ENCODE data around the gene GPS1. TPM values are rescaled to one million over a fixed set of nuclear protein-coding genes. Genes with fewer than 3 reads are reported as not detected.

Gene GPS1
- total RNA-seq, 1 donor from 2014 or later = 112 TPM

DNA sequence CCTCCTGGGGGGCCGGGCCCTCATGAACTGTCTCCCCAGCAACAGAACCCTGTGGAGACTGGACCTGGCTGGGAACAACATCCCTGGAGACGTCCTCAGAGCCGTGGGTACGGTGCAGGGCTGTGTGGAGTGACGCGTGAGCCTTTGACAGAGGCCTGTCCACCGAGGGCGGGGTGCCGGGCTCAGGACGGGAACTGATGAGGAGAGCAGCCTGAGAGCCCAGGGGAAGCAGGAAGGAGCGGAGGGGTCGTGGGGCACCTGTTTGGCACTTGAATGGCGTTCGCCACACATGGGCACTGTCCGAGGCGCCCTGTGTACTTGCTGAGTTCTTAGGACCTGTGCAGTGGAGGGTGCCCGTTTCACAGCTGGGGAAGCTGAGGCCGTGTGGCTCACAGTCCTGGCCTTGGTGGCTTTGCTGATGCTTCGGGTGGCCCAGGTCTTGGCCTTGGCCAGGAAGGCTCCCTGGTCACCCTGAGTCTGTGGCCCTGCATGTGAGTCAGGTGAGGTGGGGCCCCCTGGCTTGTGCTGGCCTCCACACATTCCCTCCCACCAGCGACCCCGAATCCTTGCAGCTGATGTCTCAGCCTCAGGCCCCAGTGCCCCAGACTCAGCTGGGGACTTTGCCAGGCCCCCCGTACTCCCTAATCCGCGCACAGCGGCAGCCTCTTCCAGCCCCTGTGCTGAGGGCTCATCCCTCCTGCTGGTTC is 26.1 kb upstream of the GPS1 start:
- no peak for DNase-seq (ENCODE audit: low spot score)
- peaks cover 15% of the 10 kb centered on the region for H3K4me1 Mint-ChIP-seq (ENCODE audit: low read depth)
- no peaks in the 10 kb centered on the region for H3K9me3 Mint-ChIP-seq
- peaks cover 5% of the 10 kb centered on the region for H3K36me3 Mint-ChIP-seq (ENCODE audit: low read depth)
- no peaks in the 10 kb centered on the region for H3K27me3 Mint-ChIP-seq (ENCODE audit: insufficient read depth)
- H3K27ac Mint-ChIP-seq = no peak overlapping the region
- peak overlapping the region; percentile 11 for H3K4me3 Mint-ChIP-seq
- intact Hi-C loops (cut with micrococcal nuclease) = loop anchor here (10.0 kb wide), 1 partner anchor 269 kb away; no protein-coding TSS in a partner anchor

DNA sequence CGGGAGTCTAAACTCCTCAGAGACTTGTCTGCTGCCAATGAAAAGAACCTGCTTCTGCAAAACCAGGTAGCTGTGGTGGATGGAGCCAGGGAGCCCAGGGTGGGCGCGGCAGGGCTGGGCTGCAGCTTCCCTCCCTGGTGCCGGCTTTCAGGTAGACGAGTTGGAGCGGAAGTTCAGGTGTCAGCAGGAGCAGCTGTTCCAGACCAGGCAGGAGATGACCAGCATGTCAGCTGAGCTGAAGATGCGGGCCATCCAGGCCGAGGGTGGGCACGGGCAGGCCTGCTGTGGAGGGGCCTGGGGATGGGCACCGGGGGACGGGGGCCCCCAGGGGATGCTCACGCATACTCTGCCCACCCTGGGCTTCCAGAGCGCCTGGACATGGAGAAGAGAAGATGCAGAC is 23.5 kb upstream of the GPS1 start:
- intact Hi-C loops (cut with micrococcal nuclease) = loop anchor here (10.0 kb wide), 1 partner anchor 267 kb away; no protein-coding TSS in a partner anchor
- no peak for DNase-seq (ENCODE audit: low spot score)
- Mint-ChIP-seq H3K27me3 (ENCODE audit: insufficient read depth) (no peaks in the 10 kb centered on the region), H3K9me3 (no peaks in the 10 kb centered on the region), H3K4me1 (ENCODE audit: low read depth) (peaks cover 7% of the 10 kb centered on the region), H3K27ac (no peak overlapping the region), H3K36me3 (ENCODE audit: low read depth) (peaks cover 5% of the 10 kb centered on the region), H3K4me3 (no peak overlapping the region)

DNA sequence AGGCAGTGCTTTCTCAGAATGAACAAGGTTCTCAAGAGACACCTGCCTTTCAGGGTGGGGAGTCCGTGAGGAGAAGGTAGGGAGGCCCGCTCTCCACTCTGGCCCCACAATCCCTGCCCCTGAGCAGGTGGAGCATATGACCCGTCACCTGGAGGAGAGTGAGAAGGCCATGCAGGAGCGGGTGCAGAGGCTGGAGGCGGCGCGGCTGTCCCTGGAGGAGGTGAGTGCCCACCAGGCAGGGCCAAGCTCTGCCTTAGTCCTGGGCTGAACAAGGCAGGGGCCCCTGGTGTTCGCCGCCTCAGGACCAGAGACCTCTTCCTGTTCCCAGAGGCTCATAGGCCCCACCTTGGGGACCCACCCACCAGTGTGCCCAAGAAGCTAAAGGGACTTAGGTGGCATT is 22.7 kb upstream of the GPS1 start:
- H3K27me3 Mint-ChIP-seq (ENCODE audit: insufficient read depth) = no peaks in the 10 kb centered on the region
- H3K36me3 Mint-ChIP-seq (ENCODE audit: low read depth) = peaks cover 5% of the 10 kb centered on the region
- H3K9me3 Mint-ChIP-seq = no peaks in the 10 kb centered on the region
- peak overlapping the region; percentile 30 for H3K4me3 Mint-ChIP-seq
- no peak for DNase-seq (ENCODE audit: low spot score)
- intact Hi-C loops (cut with micrococcal nuclease) = loop anchor here (10.0 kb wide), 1 partner anchor 266 kb away; no protein-coding TSS in a partner anchor
- no peak overlapping the region for H3K27ac Mint-ChIP-seq
- peaks cover 3% of the 10 kb centered on the region for H3K4me1 Mint-ChIP-seq (ENCODE audit: low read depth)

DNA sequence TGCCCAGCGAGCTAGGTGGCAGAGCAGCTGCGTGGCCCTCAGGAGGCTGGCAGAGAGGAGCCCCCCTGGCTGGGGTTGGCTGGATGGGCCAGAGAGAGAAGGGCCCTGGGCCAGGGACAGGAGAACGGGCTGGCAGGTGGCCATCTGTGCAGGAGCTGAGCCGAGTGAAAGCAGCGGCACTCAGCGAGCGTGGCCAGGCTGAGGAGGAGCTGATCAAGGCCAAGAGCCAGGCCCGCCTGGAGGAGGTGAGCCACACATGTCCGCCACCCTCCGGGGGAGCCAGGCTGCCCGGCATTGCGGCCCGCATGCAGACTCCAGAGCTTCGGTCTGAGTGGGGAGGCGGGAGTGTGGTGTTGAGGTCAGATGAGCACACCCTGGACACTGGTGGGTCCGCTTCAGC is 22.3 kb upstream of the GPS1 start:
- Mint-ChIP-seq H3K4me3 (peak overlapping the region; percentile 66), H3K27ac (peak overlapping the region; percentile 52)
- intact Hi-C loops (cut with micrococcal nuclease) = loop anchor here (10.0 kb wide), 1 partner anchor 265 kb away; no protein-coding TSS in a partner anchor

DNA sequence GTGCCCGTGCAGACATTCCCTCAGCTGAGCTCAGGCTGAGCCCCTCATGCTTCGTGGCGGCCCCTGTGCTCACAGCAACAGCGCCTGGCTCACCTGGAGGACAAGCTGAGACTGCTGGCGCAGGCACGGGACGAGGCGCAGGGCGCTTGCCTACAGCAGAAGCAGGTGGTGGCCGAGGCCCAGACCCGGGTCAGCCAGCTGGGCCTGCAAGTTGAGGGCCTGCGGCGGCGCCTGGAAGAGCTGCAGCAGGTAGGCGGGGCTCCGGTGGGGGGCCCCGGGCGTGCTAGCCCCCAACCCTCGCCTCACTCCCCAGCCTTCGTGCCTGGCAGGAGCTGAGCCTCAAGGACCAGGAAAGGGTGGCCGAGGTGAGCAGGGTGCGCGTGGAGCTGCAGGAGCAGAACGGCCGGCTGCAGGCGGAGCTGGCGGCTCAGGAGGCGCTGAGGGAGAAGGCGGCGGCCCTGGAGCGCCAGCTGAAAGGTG is 21.7 kb upstream of the GPS1 start:
- no peaks in the 10 kb centered on the region for H3K27me3 Mint-ChIP-seq (ENCODE audit: insufficient read depth)

More for the DNA sequence above, 22.3 kb upstream of the GPS1 start:
- Mint-ChIP-seq H3K27me3 (ENCODE audit: insufficient read depth) (no peaks in the 10 kb centered on the region), H3K9me3 (no peaks in the 10 kb centered on the region), H3K36me3 (ENCODE audit: low read depth) (peaks cover 3% of the 10 kb centered on the region), H3K4me1 (ENCODE audit: low read depth) (no peaks in the 10 kb centered on the region)
- no peak for DNase-seq (ENCODE audit: low spot score)

DNA sequence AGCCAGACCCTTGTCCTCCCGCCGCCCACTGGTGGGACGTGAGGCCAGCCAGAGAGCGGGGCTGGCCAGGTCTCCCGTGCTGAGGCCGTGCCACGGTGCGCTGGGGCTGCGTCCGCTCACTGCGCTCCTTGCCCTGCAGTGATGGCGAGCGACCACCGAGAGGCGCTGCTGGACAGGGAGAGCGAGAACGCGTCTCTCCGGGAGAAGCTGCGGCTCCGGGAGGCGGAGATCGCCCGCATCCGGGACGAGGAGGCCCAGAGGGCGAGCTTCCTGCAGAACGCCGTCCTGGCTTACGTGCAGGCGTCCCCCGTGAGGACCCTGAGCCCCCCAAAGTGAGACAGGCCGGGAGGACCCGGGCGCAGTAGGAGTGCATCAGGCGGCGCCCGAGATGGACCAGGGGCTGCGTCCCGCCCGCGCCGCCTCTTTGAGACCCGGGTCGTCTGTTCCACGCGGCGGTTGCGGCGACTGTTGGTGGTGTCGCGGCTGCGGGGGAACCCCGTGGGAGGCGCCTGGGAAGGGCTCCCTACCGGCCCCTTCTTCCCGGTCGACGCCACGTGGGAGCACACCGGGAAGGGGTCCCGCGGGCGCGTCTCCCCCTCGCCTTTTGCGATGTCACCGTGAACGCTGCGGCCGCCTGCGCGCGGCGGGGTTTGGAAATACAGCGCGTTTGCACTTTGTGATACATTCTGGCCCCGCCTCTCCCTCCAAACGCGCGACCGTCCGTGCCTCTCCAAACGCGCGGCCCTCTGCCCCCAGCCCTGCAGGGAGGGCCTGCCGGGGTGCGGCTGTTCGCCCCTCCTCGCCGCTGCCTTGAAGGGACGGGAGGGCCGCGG is 21.0 kb upstream of the GPS1 start:
- Mint-ChIP-seq H3K9me3 (no peaks in the 10 kb centered on the region), H3K4me3 (peak overlapping the region; percentile 87), H3K36me3 (ENCODE audit: low read depth) (peaks cover 12% of the 10 kb centered on the region), H3K27ac (peak overlapping the region; percentile 84), H3K4me1 (ENCODE audit: low read depth) (peaks cover 8% of the 10 kb centered on the region), H3K27me3 (ENCODE audit: insufficient read depth) (no peaks in the 10 kb centered on the region)
- intact Hi-C loops (cut with micrococcal nuclease) = loop anchor here (1.0 to 2.0 kb wide), 3 partner anchors 7 to 124 kb away; partner anchors contain the start of genes ASPSCR1 and LRRC45
- DNase-seq (ENCODE audit: low spot score) = peak; percentile 84

More for the DNA sequence above, 21.7 kb upstream of the GPS1 start:
- H3K27ac Mint-ChIP-seq = no peak overlapping the region
- peaks cover 5% of the 10 kb centered on the region for H3K36me3 Mint-ChIP-seq (ENCODE audit: low read depth)
- peak overlapping the region; percentile 66 for H3K4me3 Mint-ChIP-seq
- peaks cover 2% of the 10 kb centered on the region for H3K4me1 Mint-ChIP-seq (ENCODE audit: low read depth)
- H3K9me3 Mint-ChIP-seq = no peaks in the 10 kb centered on the region
- no peak for DNase-seq (ENCODE audit: low spot score)
- intact Hi-C loops (cut with micrococcal nuclease) = loop anchor here (1.0 to 10.0 kb wide), 3 partner anchors 53 to 265 kb away; partner anchors contain the start of gene ASPSCR1

DNA sequence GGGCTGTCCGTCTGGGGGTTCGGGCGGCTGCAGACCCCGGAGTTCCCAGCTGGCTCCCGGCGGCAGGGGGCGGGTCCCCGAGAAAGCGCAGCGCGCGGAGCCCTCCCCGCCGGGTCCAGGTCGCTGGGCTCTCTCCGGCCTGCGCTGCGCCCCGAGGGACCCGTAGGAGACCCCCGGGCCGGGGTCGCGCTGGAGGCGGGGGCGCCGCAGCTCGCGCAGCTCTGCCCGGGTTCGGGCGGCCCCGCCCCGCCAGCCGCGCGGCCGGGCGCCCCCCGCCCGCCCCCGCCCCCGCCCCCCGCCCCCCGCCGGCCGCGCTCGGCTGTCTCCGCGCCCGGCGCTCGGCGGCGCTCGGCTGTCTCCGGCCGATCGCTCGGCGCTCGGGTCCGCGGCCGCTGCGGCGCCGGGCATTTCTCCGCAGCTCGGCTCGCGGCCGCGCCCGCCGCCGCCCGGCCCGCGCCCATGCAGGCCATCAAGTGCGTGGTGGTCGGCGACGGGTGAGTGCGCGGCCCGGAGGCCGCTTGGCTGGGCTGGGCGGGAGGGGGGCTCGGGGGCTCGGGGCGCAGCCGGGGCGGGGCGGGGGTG is 20.3 kb upstream of the GPS1 start, which contains the start of gene RAC3:
TSS of gene RAC3 (plus strand) at position 376 of the 582 bp plus-strand sequence. CDS start at position 460, 84 bp downstream.
- H3K9me3 Mint-ChIP-seq = no peaks in the 10 kb centered on the region
- intact Hi-C loops (cut with micrococcal nuclease) = loop anchor here (1.0 to 2.0 kb wide), 2 partner anchors 8 to 55 kb away; partner anchors contain the start of genes ASPSCR1 and LRRC45
- H3K4me3 Mint-ChIP-seq = peak within 1 kb of the TSS; percentile 87
- no peaks in the 10 kb centered on the region for H3K27me3 Mint-ChIP-seq (ENCODE audit: insufficient read depth)
- H3K4me1 Mint-ChIP-seq (ENCODE audit: low read depth) = peaks cover 10% of the 10 kb centered on the region
- H3K27ac Mint-ChIP-seq = peak within 1 kb of the TSS; percentile 84
- H3K36me3 Mint-ChIP-seq (ENCODE audit: low read depth) = peaks cover 13% of the 10 kb centered on the region
- no peak for DNase-seq (ENCODE audit: low spot score)

DNA sequence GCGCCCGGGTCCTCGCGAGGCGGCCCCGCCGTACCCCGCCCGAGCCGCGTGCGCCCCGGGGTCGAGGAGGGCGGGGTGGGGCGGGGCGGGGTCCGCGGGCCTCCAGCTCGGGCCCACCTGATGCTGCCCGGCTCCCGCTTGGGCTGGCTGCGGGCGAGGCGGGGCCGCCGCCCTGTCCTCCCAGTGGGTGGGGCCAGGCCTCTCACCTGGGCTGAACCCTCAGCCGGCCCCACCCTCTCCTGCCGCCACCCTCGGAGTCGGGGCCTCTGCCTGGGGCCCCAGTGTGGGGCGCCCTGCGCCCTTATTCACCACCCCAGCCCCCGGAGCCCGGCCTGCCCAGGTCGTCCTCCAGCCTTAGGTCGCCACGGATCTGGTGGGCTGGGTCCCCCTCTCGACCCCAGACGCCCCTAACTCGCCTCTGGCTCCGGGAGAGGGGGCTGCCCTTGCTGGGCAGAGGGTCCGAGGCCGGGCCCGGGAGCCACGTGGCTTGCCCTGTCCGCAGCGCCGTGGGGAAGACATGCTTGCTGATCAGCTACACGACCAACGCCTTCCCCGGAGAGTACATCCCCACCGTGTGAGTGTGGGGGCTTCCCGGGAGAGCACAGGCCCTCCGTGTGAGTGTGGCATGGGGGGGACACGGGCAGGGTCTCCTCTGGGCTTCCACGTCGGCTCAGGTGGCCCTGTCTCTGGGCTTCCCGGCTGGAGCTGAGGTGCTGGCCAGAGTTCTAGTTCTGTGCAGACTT is 19.6 kb upstream of the GPS1 start:
- Mint-ChIP-seq H3K4me3 (peak overlapping the region; percentile 66), H3K36me3 (ENCODE audit: low read depth) (peaks cover 13% of the 10 kb centered on the region), H3K27me3 (ENCODE audit: insufficient read depth) (no peaks in the 10 kb centered on the region), H3K9me3 (no peaks in the 10 kb centered on the region), H3K4me1 (ENCODE audit: low read depth) (peaks cover 10% of the 10 kb centered on the region), H3K27ac (no peak overlapping the region)
- intact Hi-C loops (cut with micrococcal nuclease) = loop anchor here (1.0 to 2.0 kb wide), 2 partner anchors 9 to 55 kb away; partner anchors contain the start of genes ASPSCR1 and LRRC45
- peak; percentile 38 for DNase-seq (ENCODE audit: low spot score)

DNA sequence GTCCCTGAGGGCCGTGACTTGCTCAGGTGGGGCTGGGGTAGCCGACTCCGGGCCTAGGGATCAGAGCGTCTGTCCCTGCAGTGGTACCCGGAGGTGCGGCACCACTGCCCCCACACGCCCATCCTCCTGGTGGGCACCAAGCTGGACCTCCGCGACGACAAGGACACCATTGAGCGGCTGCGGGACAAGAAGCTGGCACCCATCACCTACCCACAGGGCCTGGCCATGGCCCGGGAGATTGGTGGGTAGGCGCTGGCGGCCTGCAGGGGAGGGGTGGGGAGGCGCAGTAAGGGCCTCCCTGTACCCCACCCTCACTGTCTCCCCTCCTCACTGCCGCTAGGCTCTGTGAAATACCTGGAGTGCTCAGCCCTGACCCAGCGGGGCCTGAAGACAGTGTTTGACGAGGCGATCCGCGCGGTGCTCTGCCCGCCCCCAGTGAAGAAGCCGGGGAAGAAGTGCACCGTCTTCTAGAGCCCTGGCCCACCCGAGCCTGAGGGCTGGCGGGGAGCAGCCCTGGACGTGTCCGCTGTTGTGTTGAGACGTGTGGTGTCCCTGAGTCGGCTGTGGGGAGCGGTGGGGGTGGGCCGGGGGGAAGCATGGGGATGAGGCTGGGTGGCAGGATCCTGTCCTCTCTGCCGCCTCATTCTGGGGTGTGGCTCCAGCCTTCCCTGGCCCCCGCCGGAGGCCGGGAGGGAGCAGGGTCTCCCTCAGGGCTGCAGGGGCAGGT is 18.2 kb upstream of the GPS1 start:
- Mint-ChIP-seq H3K27me3 (ENCODE audit: insufficient read depth) (no peaks in the 10 kb centered on the region), H3K27ac (no peak overlapping the region), H3K36me3 (ENCODE audit: low read depth) (peaks cover 13% of the 10 kb centered on the region), H3K4me3 (peak overlapping the region; percentile 66), H3K4me1 (ENCODE audit: low read depth) (peaks cover 17% of the 10 kb centered on the region), H3K9me3 (no peaks in the 10 kb centered on the region)
- intact Hi-C loops (cut with micrococcal nuclease) = no loop called here
- no peak for DNase-seq (ENCODE audit: low spot score)

DNA sequence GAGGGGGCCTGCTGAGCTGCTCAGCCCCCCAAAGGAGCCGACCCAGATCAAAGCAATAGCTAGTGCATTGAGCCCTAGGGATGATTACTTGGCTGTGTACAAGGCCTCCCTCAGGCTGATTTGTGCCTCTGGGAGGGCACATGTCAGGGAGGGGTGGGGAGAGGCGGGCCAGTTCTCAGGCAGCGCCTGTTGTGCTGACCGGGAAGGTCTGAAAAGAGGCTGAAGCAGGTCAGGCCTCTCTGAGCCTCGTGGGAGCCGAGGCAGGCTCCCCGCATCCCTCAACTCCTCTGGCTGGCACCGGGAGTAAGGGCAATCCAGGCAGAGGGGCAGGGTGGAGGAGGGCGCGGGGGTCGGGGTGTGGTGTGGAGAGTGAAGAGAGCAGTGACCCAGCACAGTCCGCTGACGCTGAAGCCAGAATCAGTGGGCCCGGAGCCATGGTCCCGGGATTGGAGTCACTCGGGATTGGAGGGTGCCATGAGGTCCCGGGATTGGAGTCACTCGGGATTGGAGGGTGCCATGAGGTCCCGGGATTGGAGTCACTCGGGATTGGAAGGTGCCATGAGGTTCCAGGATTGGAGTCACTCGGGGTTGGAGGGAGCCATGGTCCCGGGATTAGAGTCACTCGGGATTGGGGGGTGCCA is 17.2 kb upstream of the GPS1 start:
- no peaks in the 10 kb centered on the region for H3K27me3 Mint-ChIP-seq (ENCODE audit: insufficient read depth)
- H3K9me3 Mint-ChIP-seq = no peaks in the 10 kb centered on the region
- no peak overlapping the region for H3K27ac Mint-ChIP-seq
- DNase-seq (ENCODE audit: low spot score) = no peak
- peak overlapping the region; percentile 77 for H3K4me3 Mint-ChIP-seq
- intact Hi-C loops (cut with micrococcal nuclease) = loop anchor here (5.0 kb wide), 1 partner anchor 162 kb away; the partner anchor contains the start of gene ARHGDIA
- H3K4me1 Mint-ChIP-seq (ENCODE audit: low read depth) = peaks cover 24% of the 10 kb centered on the region
- H3K36me3 Mint-ChIP-seq (ENCODE audit: low read depth) = peaks cover 13% of the 10 kb centered on the region

DNA sequence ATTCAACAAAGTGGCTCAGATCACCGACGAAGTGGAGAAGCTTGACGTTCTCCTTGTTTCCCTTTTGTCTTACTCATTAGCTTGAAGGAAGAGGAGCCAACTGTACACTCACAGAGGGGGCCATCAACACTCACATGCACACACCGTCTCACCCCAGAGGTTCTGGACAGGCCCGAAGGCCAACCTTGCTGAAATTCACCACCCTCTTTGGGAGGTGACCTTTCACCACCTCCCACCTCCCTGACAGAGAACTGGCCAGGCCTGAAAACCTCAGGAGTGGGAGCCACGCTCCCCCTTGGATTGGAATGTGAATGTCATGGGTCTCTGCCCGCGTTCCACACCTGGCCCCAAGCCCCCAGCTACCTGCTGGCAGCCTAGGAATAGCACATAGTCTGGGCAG is 16.2 kb upstream of the GPS1 start:
- peaks cover 24% of the 10 kb centered on the region for H3K4me1 Mint-ChIP-seq (ENCODE audit: low read depth)
- H3K9me3 Mint-ChIP-seq = no peaks in the 10 kb centered on the region
- H3K36me3 Mint-ChIP-seq (ENCODE audit: low read depth) = peaks cover 11% of the 10 kb centered on the region
- intact Hi-C loops (cut with micrococcal nuclease) = loop anchor here (5.0 kb wide), 1 partner anchor 163 kb away; the partner anchor contains the start of gene ARHGDIA
- DNase-seq (ENCODE audit: low spot score) = no peak
- peaks cover 2% of the 10 kb centered on the region for H3K27me3 Mint-ChIP-seq (ENCODE audit: insufficient read depth)
- peak overlapping the region; percentile 2 for H3K27ac Mint-ChIP-seq
- peak overlapping the region; percentile 77 for H3K4me3 Mint-ChIP-seq

Data from activated T-helper 1 cell treated with anti-CD3 and anti-CD28 coated beads, Interleukin-12 subunit alpha, Interleukin-12 subunit beta, Interleukin-2, Interleukin-4 antibody, amounts not matched to agents 30 ng/mL and 10 ng/mL and 1 ng/mL, durations not matched to agents 14 hours and 24 hours and 36 hours (primary cell).